ENCODE measurements around the gene MAFF.

MAFF gene

DNA sequence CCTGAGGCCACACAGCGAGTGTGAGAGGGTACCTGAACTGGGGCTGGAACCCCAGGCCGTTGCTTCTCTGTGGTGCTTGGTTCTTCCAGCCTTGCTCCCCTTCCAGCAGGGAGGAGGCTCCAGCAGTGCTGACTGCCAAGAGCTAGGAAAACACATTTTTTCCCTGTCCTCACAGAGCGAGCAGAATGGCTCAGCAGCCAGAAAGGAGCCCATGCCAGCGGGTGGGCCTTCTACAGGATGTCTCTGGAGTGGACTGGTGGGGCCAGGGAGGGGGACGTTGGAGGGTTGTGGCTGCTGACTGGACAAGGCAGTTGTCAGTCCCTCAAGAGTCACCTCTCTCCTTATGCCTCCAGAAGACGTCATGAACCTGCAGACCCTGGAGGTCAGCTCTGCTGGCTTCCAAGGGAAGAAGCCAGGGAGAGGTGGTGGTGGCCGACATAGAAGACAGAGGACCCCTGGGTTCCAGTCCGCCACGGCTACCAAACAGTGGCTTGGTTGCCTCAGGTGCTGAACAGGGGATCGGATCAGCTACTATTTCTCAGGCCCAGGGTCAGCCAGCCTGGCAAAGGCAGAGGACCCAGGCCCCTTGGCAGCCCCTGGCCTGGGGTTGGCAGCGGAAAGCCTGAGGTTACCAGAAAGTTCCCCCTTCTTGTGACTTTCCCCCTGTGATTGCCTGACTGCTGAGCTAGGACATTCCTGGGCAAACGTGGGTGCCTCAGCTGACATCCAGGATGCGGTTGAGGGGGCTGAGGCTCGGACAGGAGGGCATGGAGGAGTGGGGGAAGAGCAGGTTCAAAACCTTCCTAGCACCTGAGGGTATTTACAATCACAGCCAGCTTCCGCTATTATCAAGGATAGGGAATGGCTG, 3.7 kb downstream of the MAFF start:
- DNase-seq: no peak

DNA sequence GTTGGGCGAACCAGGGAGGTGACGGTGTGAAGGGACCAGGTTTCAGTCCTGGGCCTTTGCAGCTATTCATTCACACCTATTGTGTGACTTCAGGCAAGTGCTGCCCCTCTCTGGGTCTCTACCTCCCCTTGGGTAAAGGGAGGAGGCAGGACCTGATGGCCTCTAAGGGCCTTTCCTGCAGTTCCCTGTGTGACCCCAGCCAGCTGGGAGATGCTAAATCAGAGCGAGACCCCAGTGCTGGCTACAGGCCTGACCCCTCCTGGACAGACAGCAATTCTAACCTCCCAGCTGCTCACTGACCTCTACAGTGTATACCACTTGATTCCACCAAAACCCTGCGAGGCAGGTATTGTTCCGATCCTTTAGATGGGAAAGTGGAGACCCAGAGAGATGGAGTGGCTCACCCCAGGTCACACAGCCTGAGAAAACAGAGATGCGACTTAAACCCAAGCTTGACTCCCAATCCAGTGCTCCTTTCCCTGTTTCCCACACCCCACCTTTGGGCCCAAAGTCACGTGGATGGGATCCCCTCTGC, 6.2 kb downstream of the MAFF start:
- no peak for DNase-seq

DNA sequence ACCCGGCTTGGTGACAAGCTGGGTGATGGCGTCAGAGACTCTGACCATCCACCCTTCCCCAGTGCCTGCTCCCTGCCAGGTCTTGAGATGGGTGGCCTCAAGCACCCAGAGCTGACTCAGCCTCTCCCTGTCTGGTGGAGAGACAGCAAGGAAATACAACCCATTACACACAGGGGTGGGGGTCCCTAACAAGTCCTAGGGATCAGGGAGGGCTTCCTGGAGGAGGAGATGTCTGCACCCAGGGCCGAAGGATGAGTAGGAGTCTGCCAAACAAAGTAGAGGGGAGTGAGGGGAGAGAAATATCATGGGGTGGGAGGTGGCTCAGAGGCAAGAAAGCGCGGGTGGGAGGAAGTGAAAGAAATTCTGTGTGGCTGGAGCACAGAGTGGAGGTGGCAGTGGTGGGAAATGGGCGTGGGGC, 6.8 kb downstream of the MAFF start:
- no peak for DNase-seq

DNA sequence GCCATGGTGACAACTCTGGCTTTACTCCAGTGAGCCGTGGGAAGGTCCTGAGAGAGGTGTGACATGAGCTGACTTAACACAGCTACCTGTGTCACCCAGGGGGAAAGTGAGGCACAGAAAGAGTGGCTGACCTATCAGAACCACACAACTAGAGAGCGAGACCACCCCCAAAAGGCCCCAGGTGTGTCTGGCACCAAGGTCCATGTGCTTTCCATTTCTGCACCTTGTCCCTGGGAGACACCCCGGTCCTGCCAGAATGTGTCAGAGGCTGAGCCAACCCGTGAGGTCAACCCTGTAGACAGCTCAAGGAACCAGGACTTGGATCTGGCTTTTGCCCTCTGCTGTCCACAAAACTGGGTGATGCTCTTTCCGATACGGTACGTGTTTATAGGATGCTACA, 9.8 kb downstream of the MAFF start:
- DNase-seq: no peak

DNA sequence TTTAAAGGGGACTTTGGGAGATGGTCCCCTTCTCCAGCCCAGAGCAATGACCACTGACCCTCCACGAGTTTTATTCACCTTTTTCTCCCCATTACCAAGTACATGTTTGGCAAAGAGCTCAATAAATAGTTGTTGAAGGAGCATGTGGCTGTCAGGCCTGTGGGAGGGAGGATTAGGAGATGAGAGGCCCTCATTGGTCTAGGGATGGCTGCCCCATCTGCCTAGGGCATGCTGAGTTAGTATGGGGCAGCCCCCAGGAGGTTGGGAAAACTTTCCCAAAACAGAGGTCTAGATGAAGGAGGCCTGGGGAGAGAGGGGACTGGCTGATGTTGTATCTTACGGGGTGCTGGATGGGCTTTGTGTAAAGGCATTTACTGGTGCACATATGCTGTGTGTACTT, 10.6 kb downstream of the MAFF start:
- no peak for DNase-seq

DNA sequence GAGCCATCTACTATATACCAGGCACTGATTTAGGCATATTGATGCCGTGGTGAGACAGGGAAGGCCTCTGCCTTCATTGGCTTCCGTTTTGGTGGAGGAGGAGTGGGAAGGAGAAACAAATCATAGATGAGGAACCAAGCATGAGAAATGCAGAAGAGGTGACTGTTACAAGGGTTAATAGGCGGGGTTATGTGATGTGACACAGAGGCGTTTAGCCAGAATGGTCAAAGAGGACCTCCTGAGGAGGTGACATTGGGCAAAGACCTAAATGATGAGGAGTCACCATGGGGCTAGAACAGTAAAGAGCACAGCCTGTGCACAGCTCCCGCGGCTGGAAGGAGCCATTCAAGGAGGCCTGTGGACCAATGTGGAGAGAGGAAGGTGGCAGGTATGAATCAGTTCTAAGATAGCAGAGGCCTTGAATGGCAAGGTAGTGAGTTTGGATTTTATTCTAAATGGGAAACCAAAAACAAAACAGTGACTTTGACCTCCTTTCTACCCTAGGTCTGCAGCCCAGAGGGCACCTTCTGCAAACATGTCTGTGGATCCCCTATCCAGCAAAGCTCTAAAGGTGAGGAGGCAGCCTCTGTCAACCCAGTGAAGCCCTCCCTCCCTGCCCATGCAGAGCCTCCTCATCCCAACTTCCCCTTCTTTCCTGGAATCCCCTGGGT, 11.7 kb downstream of the MAFF start:
- DNase-seq: no peak

DNA sequence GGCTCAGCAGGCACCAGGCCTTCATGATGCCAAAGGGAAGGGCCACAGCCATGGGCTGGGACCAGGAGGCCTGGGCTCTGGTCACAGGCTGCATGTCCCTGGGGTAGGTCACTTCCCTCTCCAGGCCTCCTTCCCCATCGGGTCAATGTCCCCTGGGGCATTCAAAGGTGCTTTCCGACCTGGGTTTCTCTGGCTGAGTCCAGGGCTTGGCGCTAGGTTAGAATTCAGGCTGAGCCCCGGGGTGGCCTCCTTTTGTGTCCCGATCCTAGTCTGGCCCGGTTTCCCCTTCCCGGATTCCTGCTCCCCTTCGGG, 12.2 kb downstream of the MAFF start:
- no peak for DNase-seq

DNA sequence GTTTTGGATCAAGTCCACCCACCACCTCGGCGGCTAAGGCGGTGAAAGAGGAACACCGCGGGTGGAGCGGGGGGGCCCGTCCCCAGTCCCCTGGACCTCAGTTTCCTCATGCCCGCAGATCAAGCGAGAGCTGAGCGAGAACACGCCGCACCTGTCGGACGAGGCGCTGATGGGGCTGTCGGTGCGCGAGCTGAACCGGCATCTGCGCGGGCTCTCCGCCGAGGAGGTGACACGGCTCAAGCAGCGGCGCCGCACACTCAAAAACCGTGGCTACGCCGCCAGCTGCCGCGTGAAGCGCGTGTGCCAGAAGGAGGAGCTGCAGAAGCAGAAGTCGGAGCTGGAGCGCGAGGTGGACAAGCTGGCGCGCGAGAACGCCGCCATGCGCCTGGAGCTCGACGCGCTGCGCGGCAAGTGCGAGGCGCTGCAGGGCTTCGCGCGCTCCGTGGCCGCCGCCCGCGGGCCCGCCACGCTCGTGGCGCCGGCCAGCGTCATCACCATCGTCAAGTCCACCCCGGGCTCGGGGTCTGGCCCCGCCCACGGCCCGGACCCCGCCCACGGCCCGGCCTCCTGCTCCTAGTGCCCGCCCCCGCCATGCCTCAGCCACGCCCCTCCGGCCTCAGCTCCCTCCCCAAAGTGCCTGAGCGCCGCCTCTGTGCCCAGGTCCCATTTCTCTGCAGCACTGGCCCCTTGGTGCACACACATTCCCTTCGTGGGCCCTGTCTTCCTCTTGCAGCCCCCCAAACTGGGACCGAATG, 12.7 kb downstream of the MAFF start:
- DNase-seq: no peak

DNA sequence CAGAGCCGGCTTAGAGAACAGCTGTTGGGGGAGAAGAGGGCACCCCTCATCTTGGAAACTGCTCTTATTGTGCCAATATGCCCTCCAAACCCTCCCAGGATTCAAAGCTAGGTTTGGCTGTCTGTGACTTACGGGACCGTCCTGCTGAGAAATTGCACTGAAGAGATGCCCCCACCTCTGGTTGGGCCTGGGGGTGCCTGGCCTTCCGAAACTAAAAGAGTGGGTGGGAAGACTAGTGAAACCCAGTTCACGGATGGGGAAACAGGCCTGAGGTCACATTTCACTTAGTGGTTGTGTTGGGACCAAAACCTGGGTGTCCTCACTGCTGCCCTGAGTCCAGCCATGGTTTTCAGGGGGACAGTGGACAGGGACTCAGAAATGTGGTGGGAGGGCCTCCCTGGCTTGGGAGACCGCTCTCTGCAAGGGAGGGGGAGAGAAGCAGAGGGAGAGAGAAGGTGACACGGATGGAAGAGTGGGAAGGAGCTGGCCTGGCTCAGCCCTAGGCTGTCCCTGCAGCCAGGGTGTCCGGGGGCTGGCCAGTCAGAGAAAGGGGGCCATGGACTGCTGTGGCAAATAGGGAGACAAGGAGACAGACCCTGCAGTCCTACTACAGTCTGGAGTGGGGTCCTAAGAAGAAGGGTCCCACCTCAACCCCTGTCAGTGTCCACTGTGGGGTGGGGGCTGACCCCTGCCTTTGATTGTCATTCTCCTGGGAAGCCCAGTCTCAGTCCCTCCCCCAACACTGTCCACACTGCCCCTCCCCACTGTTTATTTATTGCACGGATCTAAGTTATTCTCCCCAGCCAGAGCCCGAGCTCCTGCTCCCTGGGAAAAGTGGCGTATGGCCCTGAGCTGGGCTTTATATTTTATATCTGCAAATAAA, 13.6 kb downstream of the MAFF start:
- DNase-seq: no peak

DNA sequence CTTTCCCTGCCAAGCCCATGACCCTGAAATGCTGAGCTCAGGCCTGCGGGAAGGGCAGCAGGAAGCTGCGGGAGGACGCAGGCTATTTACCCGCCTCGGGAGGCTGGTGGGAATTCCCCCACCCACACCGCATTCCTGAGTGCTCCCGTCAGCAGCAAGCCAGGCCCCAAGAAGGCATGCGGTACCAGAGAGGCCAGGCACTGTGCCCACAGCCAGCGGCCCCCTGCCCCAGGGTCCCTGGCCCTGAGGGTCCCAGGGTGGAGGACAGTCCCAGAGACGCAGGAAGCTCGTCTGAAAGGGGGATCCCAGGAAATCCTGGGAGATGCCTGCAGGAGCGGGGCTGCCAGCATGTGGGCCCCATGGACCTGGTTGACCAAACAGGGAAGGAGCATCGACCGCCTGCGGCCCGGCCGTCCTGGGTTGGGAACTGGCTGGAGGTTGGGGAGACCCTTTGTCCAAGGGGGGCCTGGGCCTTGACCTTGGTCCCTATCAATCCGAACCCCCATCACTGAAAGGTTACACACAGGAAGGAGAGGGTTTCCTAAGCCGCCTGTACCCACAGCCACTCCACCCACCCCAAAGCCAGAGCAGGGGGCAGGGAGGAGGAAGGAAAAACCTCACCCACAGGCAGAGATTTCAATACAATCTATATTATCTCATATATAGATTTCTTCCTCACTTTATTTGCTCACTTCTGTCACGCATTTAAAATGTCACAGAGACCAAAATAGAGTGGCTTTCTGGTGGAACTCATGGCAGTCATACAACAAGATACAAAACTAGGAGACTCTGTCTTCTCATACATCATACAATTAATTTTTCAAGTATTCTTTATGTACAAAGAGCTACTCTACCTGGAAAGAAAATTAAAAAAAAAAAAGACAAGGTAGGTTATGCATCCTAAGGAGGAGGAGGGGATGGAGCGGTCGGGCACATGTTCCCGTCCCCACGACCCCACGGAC, 17.1 kb downstream of the MAFF start:
- DNase-seq: no peak

DNA sequence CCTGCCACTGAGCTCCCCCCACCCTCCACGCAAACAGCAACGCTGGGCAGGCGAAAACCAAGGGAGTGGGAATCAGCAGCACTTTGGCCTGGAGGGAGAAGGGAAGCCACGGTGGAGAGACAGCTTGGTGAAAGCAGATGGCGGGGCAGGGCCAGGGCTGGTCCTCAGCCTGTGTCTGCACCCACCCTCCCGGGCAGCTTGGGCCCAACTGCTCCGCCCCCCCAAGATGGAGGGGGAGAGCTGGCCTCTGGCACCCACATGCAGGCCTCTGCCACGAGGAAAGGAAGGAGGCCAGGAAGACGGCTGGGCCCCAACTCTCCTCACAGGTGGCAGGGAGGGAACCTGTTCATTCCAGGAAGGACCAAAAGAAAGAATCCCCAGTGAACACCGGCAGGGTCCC, 17.8 kb downstream of the MAFF start:
- DNase-seq: no peak

DNA sequence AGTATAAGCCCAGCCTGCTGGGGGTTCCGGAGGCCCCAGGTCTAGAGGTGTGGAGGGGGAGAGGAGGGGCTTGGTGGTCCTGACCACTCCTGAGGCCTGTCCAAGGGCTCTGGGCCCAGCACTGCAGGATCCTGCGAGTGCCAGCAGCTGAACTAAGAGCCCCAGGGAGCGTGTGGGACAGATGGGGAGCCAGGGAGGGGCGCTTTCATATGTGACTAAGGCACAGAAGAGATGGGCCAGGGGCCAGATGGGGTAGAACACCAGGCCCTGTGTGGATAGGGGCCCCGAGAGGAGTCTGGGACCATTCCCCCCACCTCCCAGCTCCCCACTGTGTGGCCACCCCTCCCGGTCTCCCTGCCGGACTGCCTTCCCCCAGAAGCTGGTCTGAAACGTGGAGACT, 18.4 kb downstream of the MAFF start:
- no peak for DNase-seq

DNA sequence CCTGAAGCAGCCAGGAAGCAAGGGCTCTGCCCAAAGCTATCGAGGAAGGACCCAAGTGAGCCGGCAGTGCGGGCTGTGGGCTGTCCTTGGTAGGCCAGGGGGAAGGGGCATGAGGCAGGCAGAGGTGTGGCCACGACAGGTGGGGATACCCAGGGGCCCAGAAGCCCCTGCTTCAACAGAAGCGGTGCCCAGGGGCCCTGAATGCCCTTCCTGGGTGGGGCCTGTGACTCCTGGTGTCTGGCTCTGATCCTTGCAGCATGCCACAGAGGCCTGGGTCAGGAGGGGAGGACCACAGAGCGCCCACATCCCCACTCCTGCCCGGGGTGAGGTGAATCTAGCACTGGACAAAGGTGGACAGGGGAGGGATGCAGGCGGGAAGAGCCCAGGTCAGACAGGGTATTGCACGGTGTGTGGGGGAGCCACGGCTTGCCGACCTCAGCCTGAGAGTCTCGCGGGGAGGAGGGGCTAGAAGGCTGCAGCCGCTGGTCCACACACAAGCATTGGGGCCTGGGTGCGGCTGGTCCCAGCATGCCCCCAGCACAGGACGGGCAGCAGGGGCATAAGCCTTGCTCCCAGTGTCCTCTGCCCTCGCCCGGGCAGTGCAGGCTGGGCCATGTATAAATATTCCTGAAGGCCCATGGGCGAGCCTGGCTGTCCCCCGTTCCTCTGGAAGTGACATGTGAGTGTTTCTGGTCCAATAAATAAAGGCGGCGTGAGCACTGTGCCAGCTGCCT, 19.0 kb downstream of the MAFF start:
- DNase-seq: no peak

DNA sequence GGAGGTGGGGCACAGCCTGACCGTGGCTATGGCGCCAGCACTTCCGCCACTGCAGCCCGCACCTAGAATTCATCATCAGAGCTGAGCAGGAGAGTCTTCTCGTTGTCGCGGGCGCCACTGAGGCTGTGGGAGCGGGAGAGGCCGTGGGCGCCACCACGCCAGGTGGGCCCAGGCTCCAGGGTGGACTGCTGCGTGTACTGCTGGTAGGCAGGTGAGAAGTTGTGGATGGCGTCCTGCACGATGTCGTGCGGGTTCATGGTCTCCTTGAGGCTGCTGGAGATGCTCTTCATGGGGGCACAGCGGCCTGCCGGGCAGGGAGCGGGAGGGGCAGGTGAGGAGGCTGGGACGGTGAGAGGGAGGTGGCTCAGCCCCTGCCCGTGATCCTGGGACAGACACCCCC, 19.6 kb downstream of the MAFF start:
- no peak for DNase-seq

DNA sequence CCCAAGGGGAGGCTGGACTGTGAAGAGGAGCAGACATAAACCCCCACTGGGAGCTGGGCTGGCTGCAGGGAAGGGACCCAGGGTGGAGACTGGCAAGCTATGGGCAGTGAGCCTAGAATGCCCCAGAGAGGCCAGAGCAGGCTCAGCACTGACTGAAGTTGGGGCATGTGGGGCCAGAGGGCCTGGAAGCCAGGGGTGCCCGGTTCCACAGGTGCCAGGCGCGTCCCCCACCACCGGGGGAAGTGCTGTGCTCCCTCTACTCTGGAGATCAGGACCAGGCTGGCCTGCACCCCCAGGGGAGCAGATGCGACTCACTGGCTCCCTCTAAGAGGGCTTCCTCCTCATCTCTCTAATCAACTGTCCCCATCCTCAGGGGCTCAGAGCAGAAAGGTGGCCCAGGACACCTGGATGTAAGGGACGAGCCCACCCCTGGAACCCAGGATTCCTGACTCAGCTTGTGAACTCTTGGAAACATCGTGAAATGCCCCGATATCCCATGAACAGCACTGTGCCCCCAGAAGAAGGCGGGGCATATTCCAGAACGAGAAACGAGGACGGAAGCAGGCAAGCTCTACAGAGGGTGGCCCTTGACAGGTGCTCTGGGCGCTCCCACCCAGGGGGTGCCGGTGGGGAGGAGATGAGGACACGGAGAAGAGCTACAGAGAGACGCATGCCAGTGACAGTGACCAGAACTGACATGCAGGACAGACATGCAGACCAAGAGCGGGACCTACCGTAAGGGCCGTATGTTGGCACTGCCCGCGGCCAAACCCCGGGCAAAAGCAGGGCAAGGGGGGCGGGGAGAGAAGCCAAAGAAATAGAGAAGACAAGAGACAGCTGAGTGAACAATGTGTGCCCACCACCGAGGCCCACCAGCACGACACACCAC, 20.4 kb downstream of the MAFF start:
- no peak for DNase-seq

DNA sequence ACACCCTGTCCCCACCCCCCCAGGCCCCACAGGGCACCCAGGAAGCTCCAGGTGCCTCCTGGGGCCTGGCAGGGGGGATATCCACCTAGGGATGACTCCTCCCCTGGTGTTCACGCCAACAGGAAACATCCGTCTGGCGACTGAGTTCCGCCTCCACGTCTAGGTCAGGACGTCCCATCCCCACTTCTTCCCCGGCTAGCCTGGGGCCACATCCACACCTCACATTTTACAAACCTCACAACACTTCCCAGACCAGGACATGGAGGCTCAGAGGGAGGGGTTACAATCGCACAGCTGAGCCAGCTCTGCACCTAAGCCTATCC, 21.0 kb downstream of the MAFF start:
- DNase-seq: no peak

DNA sequence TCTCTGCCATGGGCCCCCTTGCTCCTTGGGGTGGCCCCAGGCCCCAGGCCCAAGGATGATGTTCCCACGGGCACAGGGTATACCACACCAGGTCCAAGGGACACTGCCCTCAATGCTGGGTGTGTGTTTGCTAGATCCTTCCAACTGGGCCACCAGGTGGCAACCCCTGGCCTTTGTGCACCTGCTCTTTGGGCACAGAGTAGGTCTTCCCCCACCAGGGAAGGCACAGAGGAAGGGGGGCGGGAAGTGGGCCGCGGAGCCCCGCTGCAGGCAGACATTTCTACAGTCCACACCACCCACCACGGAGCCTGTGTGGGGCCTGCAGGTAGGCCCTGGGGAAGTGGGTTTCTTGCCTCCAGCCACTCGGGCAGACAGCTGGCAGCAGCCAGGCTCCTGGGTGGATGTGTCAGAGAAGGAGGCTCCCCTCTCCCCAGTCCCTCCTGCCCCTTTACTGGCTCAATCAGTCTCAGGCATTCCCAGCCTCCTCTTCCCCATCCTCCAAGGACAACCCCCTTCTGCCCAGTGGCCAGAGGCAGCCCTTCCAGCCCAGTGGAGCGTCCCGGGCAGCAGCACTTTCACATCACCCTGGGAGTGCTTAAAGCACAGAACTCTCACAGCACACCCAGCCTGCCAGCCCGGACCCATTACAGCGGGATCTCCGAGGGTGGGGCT, 21.6 kb downstream of the MAFF start:
- DNase-seq: no peak

DNA sequence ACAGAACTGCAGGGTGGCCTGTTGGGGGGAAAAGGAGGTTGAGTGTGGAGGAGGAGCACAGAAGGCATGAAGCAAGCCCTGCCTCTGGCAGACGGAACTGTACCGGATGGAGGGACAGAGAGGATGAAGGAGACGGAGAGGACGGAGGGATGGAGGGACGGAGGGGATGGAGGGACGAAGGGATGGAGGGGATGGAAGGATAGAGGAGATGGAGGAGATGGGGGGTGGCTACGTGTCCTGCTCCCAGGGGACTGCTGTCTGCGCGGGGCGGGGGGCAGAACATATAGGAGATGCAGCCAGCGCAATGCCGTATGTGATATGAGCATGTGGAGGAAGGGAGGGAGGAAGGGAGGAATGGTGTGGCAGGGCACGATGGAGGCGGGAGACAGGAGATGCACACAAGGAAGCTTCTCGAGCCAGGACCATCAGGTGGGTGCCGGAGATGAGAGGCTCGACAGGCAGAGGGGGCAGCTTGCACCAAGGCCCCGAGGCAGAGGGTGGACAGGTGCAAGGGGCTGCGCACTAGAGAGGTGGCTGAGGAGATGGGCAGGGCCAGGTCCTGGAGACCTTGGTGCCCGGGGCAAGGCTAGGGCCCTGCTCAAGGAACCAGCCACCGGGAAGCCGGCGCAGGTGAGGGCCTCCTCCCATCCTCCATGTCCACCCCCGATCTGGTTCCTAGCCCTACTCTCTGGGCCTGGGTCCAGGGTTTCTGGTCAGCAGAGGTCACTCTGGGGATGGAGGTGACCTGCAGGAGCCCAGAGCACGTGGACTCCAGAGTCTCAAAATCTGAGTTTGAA, 25.3 kb downstream of the MAFF start:
- DNase-seq: no peak

Measured in NCI-H2107 (cell line).